ENCODE data around the gene XRCC6. TPM values are rescaled to one million over a fixed set of nuclear protein-coding genes. Genes with fewer than 3 reads are reported as not detected.

XRCC6 gene
- total RNA-seq, 1 experiment from 2014 or later = 474 TPM

- Mint-ChIP-seq H3K27ac (0 out of 2 replicates have a peak overlapping the region, but pooled peaks have one; percentile 6), H3K4me3 (no peak overlapping the region), H3K4me1 (no peaks in the 10 kb centered on the region), H3K9me3 (no peaks in the 10 kb centered on the region; the same call in 1 of the 2 replicates), H3K36me3 (peaks cover 8% of the 10 kb centered on the region; the same call in 1 of the 2 replicates), H3K27me3 (ENCODE audit: low read depth) (peaks cover 16% of the 10 kb centered on the region; the same call in 1 of the 2 replicates)
- CTCF ChIA-PET = interaction anchor here (0.5 to 3.3 kb wide), 21 partner anchors 8 to 216 kb away, joined by 3 to 47 read pairs (median 6); partner anchors contain the start of genes CCDC134, CSDC2, DESI1 and PMM1
- no peak for ATAC-seq
- no peak for TF ChIP-seq TEAD1 (CRISPR knock-in tag; IDR thresholded peaks at IDR 0.05)
- no peak for TF ChIP-seq ZNF396 (CRISPR knock-in tag; IDR thresholded peaks at IDR 0.05; ENCODE audit: borderline replicate concordance)
- TF ChIP-seq FOXK1 (CRISPR knock-in tag; IDR thresholded peaks at IDR 0.05) = no peak
- TF ChIP-seq GABPB1 (CRISPR knock-in tag; IDR thresholded peaks at IDR 0.05) = no peak
- no peak for TF ChIP-seq ZNF219 (CRISPR knock-in tag; IDR thresholded peaks at IDR 0.05; ENCODE audit: borderline replicate concordance)
- TF ChIP-seq AR (CRISPR knock-in tag; IDR thresholded peaks at IDR 0.05) = no peak
- TF ChIP-seq ZNF423 (CRISPR knock-in tag; IDR thresholded peaks at IDR 0.05) = no peak
- no peak for TF ChIP-seq USF2 (CRISPR knock-in tag; IDR thresholded peaks at IDR 0.05)
- POLR2A ChIA-PET = interaction anchor here (0.9 to 1.4 kb wide), 3 partner anchors 8 to 194 kb away, joined by 3 to 4 read pairs (median 3); partner anchors contain the start of gene PMM1
- no peak for DNase-seq (ENCODE audit: low spot score)
Measured at GRCh38 chr22:41597635-41597953, 23.5 kb upstream of the XRCC6 start.

GRCh38 chr22:41598081-41598480, 23.0 kb upstream of the XRCC6 start:
- ATAC-seq = no peak
- DNase-seq (ENCODE audit: low spot score) = no peak
- Mint-ChIP-seq H3K9me3 (no peaks in the 10 kb centered on the region; the same call in 1 of the 2 replicates), H3K36me3 (peaks cover 12% of the 10 kb centered on the region; the same call in 1 of the 2 replicates), H3K4me1 (no peaks in the 10 kb centered on the region), H3K27me3 (ENCODE audit: low read depth) (peaks cover 11% of the 10 kb centered on the region; the same call in 1 of the 2 replicates), H3K4me3 (no peak overlapping the region), H3K27ac (no peak overlapping the region; the same call in 1 of the 2 replicates)
- ChIA-PET CTCF (interaction anchor here (0.5 to 3.3 kb wide), 16 partner anchors 8 to 216 kb away, joined by 3 to 47 read pairs (median 6); partner anchors contain the start of genes DESI1, PMM1, TEF and XRCC6), POLR2A (interaction anchor here (0.9 to 1.4 kb wide), 3 partner anchors 9 to 195 kb away, joined by 3 to 4 read pairs (median 3); partner anchors contain the start of gene PMM1)
- TF ChIP-seq NFATC4 (CRISPR knock-in tag; IDR thresholded peaks at IDR 0.05) (no peak), GRHL2 (CRISPR knock-in tag; IDR thresholded peaks at IDR 0.05; ENCODE audit: insufficient replicate concordance, severe bottlenecking) (no peak), ZNF396 (CRISPR knock-in tag; IDR thresholded peaks at IDR 0.05; ENCODE audit: borderline replicate concordance) (no peak), GTF2I (CRISPR knock-in tag; conservative IDR thresholded peaks at IDR 0.05) (no peak), ZNF138 (CRISPR knock-in tag; conservative IDR thresholded peaks at IDR 0.05) (no peak), CREB1 (CRISPR knock-in tag; IDR thresholded peaks at IDR 0.05) (no peak)

DNA sequence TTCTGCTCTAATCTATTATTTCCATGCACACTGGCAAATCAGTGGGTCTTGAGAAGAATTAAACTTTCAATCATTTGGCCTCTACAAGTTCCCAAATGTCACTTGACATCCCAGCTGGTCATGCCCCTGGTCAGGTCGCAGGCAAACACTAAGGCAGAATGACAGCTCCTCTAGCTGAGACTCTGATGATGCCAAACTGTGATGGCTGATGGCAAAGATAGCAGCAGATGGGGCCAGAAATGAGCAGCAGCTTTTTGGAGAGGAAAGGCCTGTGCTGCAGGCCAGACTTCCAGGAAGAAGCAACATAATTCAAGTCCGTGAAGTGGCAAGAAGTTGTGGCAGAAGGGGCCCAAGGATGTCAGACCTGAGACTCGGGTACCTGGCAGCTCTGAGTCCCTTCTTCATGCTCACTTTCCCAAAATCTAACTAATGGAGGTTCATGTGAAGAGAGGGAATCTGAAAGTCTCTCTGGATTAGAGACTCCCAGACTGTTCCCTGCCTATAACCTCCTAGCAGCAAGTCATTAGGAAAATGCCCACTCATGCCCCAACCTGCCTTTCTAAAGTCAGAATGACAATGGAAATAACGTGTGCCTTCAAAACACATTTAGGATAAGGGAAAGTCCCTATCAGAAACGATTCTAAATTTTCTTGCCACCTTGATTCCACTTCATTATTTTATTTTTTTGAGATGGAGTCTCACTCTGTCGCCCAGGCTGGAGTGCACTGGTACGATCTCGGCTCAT, 22.0 kb upstream of the XRCC6 start:
- Mint-ChIP-seq H3K27ac (no peak overlapping the region), H3K36me3 (peaks cover 15% of the 10 kb centered on the region; the same call in 1 of the 2 replicates), H3K4me3 (no peak overlapping the region), H3K27me3 (ENCODE audit: low read depth) (peaks cover 11% of the 10 kb centered on the region; the same call in 1 of the 2 replicates), H3K4me1 (no peaks in the 10 kb centered on the region), H3K9me3 (no peaks in the 10 kb centered on the region)
- POLR2A ChIA-PET = interaction anchor here (1.2 kb wide), 1 partner anchor 10 kb away, joined by 4 read pairs; the partner anchor contains the start of gene PMM1
- ATAC-seq = no peak
- CTCF ChIA-PET = interaction anchor here (0.7 to 3.3 kb wide), 4 partner anchors 10 to 72 kb away, joined by 3 to 47 read pairs (median 33); partner anchors contain the start of genes DESI1, PMM1 and XRCC6
- no peak for DNase-seq (ENCODE audit: low spot score)
- TF ChIP-seq OVOL2 (CRISPR knock-in tag; IDR thresholded peaks at IDR 0.05; ENCODE audit: borderline replicate concordance) (no peak), E2F5 (CRISPR knock-in tag; IDR thresholded peaks at IDR 0.05) (no peak), AR (CRISPR knock-in tag; IDR thresholded peaks at IDR 0.05) (no peak), NR2C2 (CRISPR knock-in tag; IDR thresholded peaks at IDR 0.05) (no peak), SMAD4 (CRISPR knock-in tag; IDR thresholded peaks at IDR 0.05) (no peak), IRF2 (CRISPR knock-in tag; IDR thresholded peaks at IDR 0.05; ENCODE audit: borderline replicate concordance, low read depth) (no peak), KAT7 (CRISPR knock-in tag; IDR thresholded peaks at IDR 0.05; ENCODE audit: borderline replicate concordance) (no peak)
- TF ChIP-seq, protein P1, sequence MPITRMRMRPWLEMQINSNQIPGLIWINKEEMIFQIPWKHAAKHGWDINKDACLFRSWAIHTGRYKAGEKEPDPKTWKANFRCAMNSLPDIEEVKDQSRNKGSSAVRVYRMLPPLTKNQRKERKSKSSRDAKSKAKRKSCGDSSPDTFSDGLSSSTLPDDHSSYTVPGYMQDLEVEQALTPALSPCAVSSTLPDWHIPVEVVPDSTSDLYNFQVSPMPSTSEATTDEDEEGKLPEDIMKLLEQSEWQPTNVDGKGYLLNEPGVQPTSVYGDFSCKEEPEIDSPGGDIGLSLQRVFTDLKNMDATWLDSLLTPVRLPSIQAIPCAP (CRISPR knock-in tag; IDR thresholded peaks at IDR 0.05) = no peak
- TF ChIP-seq, protein P2, sequence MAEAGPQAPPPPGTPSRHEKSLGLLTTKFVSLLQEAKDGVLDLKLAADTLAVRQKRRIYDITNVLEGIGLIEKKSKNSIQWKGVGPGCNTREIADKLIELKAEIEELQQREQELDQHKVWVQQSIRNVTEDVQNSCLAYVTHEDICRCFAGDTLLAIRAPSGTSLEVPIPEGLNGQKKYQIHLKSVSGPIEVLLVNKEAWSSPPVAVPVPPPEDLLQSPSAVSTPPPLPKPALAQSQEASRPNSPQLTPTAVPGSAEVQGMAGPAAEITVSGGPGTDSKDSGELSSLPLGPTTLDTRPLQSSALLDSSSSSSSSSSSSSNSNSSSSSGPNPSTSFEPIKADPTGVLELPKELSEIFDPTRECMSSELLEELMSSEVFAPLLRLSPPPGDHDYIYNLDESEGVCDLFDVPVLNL (CRISPR knock-in tag; IDR thresholded peaks at IDR 0.05; ENCODE audit: borderline replicate concordance, low read depth) = no peak
